Heart left ventricle (tissue), 13 donors: ENCODE data around the gene RNF130.
"Not testable (repeated sequence)": the region's sequence is repeated elsewhere in the genome, so short reads cannot be mapped to it uniquely, and the experiment has no call there.

Experiments used
- POLR2A ChIP-seq, 2 donors: fragments of 450-650 bp; IDR thresholded peaks; one replicate each; pipeline ENCODE4 v1.6.1; 2017; ENCODE audit warnings: antibody characterized with exemption in 2 of 2, mild to moderate bottlenecking in 2 of 2, moderate library complexity in 2 of 2
- TF ChIP-seq, protein P1 (sequence below), 12 donors: fragments of 200-600 bp; sonication (generic) in 4 of 12; IDR thresholded peaks; one replicate each; pipeline versions ENCODE4 v1.5.0 to v1.8.0; 2018 to 2022; ENCODE audit warnings: antibody characterized with exemption in 12 of 12, mild to moderate bottlenecking in 5 of 12
- donor health status: ischemic (EF 13 %, LVEDD 7.1; RV severe dilation, severe dysfunction).
- donor health status: DM: no; HTN: yes; CAD: no.
- donor health status: DM: no; HTN: no; CAD: no.
- donor health status: ischemic (EF 25% LVEDD 6.9; RV normal size, moderate dysfunction).
- donor health status: ischemic (EF 25% LVEDD 5.7; RV mildly dilated, moderate dysfunction).
- donor health status: ischemic (EF 35%, LVEDD 5.7; RV mildly dilated, moderate dysfunction).
- donor health status: nonischemic (EF 11% LVEDD 7.7; RV severe dilation, severe dysfunction).
- donor health status: DM: yes; HTN: yes; CAD: no.
- donor health status: PGD.
- donor health status: ischemic (EF 29% LVEDD 5.4; RV normal size, mild dysfunction).
- donor health status: nonischemic (EF 23%, LVEDD 6.1; RV moderate dilation, normal function).

DNA sequence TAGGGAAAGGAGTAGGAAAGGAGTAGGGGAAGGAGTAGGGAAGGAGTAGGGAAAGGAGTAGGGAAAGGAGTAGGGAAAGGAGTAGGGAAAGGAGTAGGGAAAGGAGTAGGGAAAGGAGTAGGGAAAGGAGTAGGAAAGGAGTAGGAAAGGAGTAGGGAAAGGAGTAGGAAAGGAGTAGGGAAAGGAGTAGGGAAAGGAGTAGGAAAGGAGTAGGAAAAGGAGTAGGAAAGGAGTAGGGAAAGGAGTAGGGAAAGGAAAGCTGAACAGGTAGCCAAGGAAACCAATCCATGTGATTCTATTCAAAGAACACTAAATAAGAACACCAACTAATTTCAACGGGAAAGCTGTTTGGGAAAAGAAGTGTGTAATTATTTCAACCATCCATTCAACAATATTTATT, 56.0 kb downstream of the RNF130 start:
- TF ChIP-seq POLR2A (IDR thresholded peaks at IDR 0.05) = not testable (repeated sequence)
- TF ChIP-seq, protein P1, sequence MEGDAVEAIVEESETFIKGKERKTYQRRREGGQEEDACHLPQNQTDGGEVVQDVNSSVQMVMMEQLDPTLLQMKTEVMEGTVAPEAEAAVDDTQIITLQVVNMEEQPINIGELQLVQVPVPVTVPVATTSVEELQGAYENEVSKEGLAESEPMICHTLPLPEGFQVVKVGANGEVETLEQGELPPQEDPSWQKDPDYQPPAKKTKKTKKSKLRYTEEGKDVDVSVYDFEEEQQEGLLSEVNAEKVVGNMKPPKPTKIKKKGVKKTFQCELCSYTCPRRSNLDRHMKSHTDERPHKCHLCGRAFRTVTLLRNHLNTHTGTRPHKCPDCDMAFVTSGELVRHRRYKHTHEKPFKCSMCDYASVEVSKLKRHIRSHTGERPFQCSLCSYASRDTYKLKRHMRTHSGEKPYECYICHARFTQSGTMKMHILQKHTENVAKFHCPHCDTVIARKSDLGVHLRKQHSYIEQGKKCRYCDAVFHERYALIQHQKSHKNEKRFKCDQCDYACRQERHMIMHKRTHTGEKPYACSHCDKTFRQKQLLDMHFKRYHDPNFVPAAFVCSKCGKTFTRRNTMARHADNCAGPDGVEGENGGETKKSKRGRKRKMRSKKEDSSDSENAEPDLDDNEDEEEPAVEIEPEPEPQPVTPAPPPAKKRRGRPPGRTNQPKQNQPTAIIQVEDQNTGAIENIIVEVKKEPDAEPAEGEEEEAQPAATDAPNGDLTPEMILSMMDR (IDR thresholded peaks at IDR 0.05) = not testable (repeated sequence)
